Measurements from ENCODE around the gene TRIO. TPM values are rescaled to one million over a fixed set of nuclear protein-coding genes. Genes with fewer than 3 reads are reported as not detected.

TRIO gene
- total RNA-seq, 1 donor, result 211 TPM

DNA sequence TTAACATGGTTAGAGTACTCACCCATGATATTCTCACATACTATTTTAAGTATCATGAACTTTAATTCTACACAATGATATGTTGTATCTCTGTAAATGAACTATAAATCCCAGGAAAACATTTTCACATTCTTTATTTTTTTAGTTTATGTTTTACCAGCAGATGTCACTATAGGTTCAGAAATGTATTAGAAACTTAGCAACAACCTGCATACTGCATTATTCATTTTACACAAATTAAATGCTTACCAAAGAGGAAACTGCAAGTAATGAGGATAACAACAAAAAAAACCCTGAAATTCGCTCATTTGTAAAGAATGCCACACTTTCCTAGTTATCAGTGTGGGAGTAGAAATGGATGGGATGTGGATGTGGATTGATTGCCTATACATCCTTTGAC, 221.0 kb downstream of the TRIO start:
- H3K4me3 ChIP-seq (ENCODE audit: low read depth, low read length), result no peak overlapping the region
- TF ChIP-seq, protein P1, sequence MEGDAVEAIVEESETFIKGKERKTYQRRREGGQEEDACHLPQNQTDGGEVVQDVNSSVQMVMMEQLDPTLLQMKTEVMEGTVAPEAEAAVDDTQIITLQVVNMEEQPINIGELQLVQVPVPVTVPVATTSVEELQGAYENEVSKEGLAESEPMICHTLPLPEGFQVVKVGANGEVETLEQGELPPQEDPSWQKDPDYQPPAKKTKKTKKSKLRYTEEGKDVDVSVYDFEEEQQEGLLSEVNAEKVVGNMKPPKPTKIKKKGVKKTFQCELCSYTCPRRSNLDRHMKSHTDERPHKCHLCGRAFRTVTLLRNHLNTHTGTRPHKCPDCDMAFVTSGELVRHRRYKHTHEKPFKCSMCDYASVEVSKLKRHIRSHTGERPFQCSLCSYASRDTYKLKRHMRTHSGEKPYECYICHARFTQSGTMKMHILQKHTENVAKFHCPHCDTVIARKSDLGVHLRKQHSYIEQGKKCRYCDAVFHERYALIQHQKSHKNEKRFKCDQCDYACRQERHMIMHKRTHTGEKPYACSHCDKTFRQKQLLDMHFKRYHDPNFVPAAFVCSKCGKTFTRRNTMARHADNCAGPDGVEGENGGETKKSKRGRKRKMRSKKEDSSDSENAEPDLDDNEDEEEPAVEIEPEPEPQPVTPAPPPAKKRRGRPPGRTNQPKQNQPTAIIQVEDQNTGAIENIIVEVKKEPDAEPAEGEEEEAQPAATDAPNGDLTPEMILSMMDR (IDR thresholded peaks at IDR 0.05; ENCODE audit: insufficient read depth, low read length), result no peak
- peak; percentile 35 for DNase-seq (ENCODE audit: low read depth)

- H3K4me3 ChIP-seq (ENCODE audit: low read depth, low read length), result no peak overlapping the region
- TF ChIP-seq, protein P1 (IDR thresholded peaks at IDR 0.05; ENCODE audit: insufficient read depth, low read length), result peak; percentile 46
- no peak for DNase-seq (ENCODE audit: low read depth)
Observed at GRCh38 chr5:14364576-14365472, 221.7 kb downstream of the TRIO start.

GRCh38 chr5:14365831-14366430, 222.8 kb downstream of the TRIO start:
- peak; percentile 9 for DNase-seq (ENCODE audit: low read depth)
- TF ChIP-seq, protein P1 (IDR thresholded peaks at IDR 0.05; ENCODE audit: insufficient read depth, low read length), result no peak
- H3K4me3 ChIP-seq (ENCODE audit: low read depth, low read length), result no peak overlapping the region

GRCh38 chr5:14366763-14367162, 223.6 kb downstream of the TRIO start:
- no peak for DNase-seq (ENCODE audit: low read depth)
- no peak overlapping the region for H3K4me3 ChIP-seq (ENCODE audit: low read depth, low read length)
- TF ChIP-seq, protein P1 (IDR thresholded peaks at IDR 0.05; ENCODE audit: insufficient read depth, low read length), result no peak

DNA sequence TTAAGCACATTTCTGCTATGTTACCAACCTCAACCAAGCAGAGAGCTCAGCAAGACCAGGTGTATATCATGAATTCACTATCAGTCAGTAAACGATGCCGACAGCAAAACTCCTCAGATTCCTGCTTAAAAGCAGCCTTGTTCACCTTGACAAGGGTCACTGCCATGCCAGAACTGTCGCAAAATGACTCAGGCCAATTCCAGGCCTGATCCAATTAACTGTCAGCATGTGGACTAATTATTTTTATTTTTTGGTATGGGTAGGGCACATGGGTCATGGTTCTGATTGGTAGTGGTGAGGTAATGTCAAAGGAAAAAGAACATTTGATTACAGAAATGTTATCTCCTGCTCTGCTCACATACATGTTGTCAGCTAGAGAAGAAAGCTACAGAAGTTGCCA, 224.2 kb downstream of the TRIO start:
- DNase-seq (ENCODE audit: low read depth), result no peak
- TF ChIP-seq, protein P1 (IDR thresholded peaks at IDR 0.05; ENCODE audit: insufficient read depth, low read length), result no peak
- no peak overlapping the region for H3K4me3 ChIP-seq (ENCODE audit: low read depth, low read length)

DNA sequence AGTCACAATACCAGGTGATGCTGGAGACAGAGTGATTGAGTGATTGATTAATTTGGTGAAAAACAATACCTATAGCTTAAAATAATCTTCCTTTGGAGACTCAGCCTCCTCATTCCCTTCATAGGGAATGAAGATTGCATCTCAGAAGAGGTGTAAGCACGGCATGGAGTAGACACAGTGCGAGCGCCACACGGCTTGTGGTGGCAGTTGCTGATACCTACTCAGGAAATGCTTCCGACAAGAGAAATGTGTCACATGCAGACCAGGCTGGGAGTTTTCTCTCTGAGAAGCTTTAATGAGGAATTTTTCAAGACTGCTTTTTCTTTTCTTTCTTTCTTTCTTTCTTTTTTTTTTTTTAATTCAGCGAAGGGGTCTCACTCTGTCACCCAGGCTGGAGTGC, 226.6 kb downstream of the TRIO start:
- DNase-seq (ENCODE audit: low read depth), result no peak
- H3K4me3 ChIP-seq (ENCODE audit: low read depth, low read length), result no peak overlapping the region
- TF ChIP-seq, protein P1 (IDR thresholded peaks at IDR 0.05; ENCODE audit: insufficient read depth, low read length), result no peak
